NT2/D1 (cell line): ENCODE measurements around the gene HAGH.

Experiments
- SUZ12 ChIP-seq: IDR thresholded peaks from 2 replicates; pipeline ENCODE4 v1.6.1; 2011; ENCODE audit not compliant: insufficient read length, insufficient read depth; ENCODE audit errors: extremely low read depth
- YY1 ChIP-seq: IDR thresholded peaks from 2 replicates; pipeline ENCODE4 v1.6.1; 2011; ENCODE audit not compliant: insufficient read length, insufficient read depth
- ZNF274 ChIP-seq: IDR thresholded peaks from 2 replicates; pipeline ENCODE4 v1.6.1; 2011; ENCODE audit warnings: mild to moderate bottlenecking, low read depth, low read length

- no peak for TF ChIP-seq YY1
- no peak for TF ChIP-seq ZNF274
- TF ChIP-seq SUZ12, result no peak
Measured at GRCh38 chr16:1781254-1781653, 45.4 kb downstream of the HAGH start.
